ENCODE results near the gene PRAC1. TPM values are rescaled to one million over a fixed set of nuclear protein-coding genes. Genes with fewer than 3 reads are reported as not detected.

PRAC1 gene
- total and polyA plus RNA-seq, 2 of the 8 experiments (the other 6 are each of a cell fraction or from before 2014, with no cell fraction given): not detected

DNA sequence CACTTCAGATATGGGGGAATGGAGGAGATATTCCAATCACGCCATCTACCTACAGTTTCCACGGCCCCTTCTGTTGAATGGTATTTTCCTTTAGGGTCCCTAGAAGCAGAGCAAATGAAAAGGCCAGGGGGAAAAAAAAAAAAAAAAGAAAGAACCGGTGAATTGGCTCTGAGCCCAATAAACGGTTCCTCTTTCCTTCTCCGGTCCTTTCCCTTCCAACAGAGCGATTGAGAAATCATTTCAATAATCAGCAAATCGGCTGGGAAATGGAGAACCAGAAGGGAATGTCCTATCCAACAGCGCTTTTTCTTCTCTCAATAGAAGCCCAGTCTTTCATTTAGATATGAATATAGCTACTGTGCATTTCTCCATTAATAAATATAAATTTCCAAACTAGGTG, 33.0 kb upstream of the PRAC1 start:
- Histone ChIP-seq H3K27me3 (replicated peaks in 1 of 4; ENCODE audit: control insufficient read depth in 3 of 4, extremely low read depth in 1 of 4, insufficient read depth in 3 of 4, low read length in 3 of 4) (peaks cover 75 to 93% (median 89%) of the 10 kb centered on the region in 4 experiments), H3K4me1 (replicated peaks in 1 of 4; ENCODE audit: control insufficient read depth in 3 of 4, insufficient read depth in 4 of 4, low read length in 3 of 4) (peaks cover 0 to 7% (median 3%) of the 10 kb centered on the region in 4 experiments; a peak in 4 of 7 replicates), H3K18ac (ENCODE audit: extremely low read depth, low read length) (no peak overlapping the region), H3K14ac (ENCODE audit: insufficient read length) (no peak overlapping the region), H2BK20ac (ENCODE audit: low read length) (no peak overlapping the region), H3K79me2 (ENCODE audit: control insufficient read depth in 1 of 2, insufficient read depth in 2 of 2, low read length in 2 of 2) (no peaks in the 10 kb centered on the region), H3K79me1 (ENCODE audit: low read depth, low read length) (no peaks in the 10 kb centered on the region), H3K4me3 (ENCODE audit: extremely low read depth in 1 of 4, insufficient read depth in 2 of 4, low read depth in 3 of 4, low read length in 4 of 4) (peak overlapping the region in 1 of 4 experiments; percentile 28; a peak in 1 of 8 replicates), H3K56ac (replicated peaks; ENCODE audit: insufficient read length, low read depth, low read length) (no peak overlapping the region), H3K36me3 (ENCODE audit: control insufficient read depth in 2 of 4, insufficient read depth in 4 of 4, low read length in 3 of 4) (no peaks in the 10 kb centered on the region; a peak in 1 of 8 replicates), H3K23me2 (ENCODE audit: low read depth, low read length) (peaks cover 2% of the 10 kb centered on the region; the same call in 1 of the 2 replicates), H3K9ac (replicated peaks in 1 of 4; ENCODE audit: extremely low read depth in 1 of 4, low read depth in 3 of 4, low read length in 3 of 4) (no peak overlapping the region), H2BK15ac (ENCODE audit: low read length) (no peak overlapping the region), H4K20me1 (replicated peaks in 1 of 2; ENCODE audit: control insufficient read depth in 1 of 2, insufficient read depth in 2 of 2, low read length in 2 of 2) (peaks cover 18 to 33% of the 10 kb centered on the region in 2 experiments), H3K4me2 (ENCODE audit: insufficient read depth in 1 of 2, low read depth in 2 of 2, low read length in 2 of 2) (peak overlapping the region; percentile 8 to 53; a peak in 3 of 4 replicates), H2AFZ (ENCODE audit: low read length) (no peak overlapping the region), H2BK120ac (replicated peaks; ENCODE audit: low read depth, low read length) (no peak overlapping the region), H4K91ac (replicated peaks; ENCODE audit: insufficient read length, low read length) (no peak overlapping the region), H2BK12ac (ENCODE audit: low read depth, low read length) (no peak overlapping the region), H3K9me3 (ENCODE audit: insufficient read depth in 2 of 2, low read depth in 1 of 2, low read length in 1 of 2) (no peaks in the 10 kb centered on the region), H2BK5ac (ENCODE audit: low read depth, low read length) (no peak overlapping the region), H3K4ac (replicated peaks; ENCODE audit: insufficient read length, low read depth, low read length) (no peak overlapping the region), H4K8ac (ENCODE audit: extremely low read depth, insufficient read depth, low read length) (no peak overlapping the region), H2AK5ac (ENCODE audit: low read depth, low read length) (no peak overlapping the region), H3K27ac (ENCODE audit: low read depth, low read length) (no peak overlapping the region), H3K23ac (ENCODE audit: insufficient read length) (no peak overlapping the region), H4K5ac (ENCODE audit: insufficient read length, low read depth, low read length) (no peak overlapping the region)
- ChIA-PET CTCF (ENCODE audit: partially characterized antibody) (interaction anchor here (1.0 to 18.8 kb wide), 11 partner anchors 13 to 84 kb away, joined by 3 to 186 read pairs (median 4); no protein-coding TSS in a partner anchor), POLR2A (ENCODE audit: partially characterized antibody) (interaction anchor here (1.0 to 1.6 kb wide), 2 partner anchors 10 to 31 kb away, joined by 3 read pairs; no protein-coding TSS in a partner anchor)
- 41% methylated on average over 7 of the region's 8 CpGs; no CpG with 5 or more reads in 1 of the 2 experiments for WGBS, 2 experiments (ENCODE audit: extremely low coverage in 1 of 2, insufficient coverage in 1 of 2, insufficient read length in 1 of 2, insufficient replicate concordance in 2 of 2, low coverage in 1 of 2, low lambda C conversion rate in 2 of 2, missing lambda C conversion rate in 1 of 2)
- DNase-seq (ENCODE audit: low read depth in 1 of 2, low spot score in 2 of 2): no peak
- no peak for FAIRE-seq
- TF ChIP-seq TBP (IDR thresholded peaks at IDR 0.05; ENCODE audit: low read depth, low read length) (no peak), SP4 (IDR thresholded peaks at IDR 0.05; ENCODE audit: low read length) (no peak), SUZ12 (IDR thresholded peaks at IDR 0.05; ENCODE audit: low read length) (no peak), NRF1 (IDR thresholded peaks at IDR 0.05; ENCODE audit: low read depth, low read length) (no peak), SRF (IDR thresholded peaks at IDR 0.05; ENCODE audit: low read depth, low read length) (no peak), ASH2L (IDR thresholded peaks at IDR 0.05; ENCODE audit: low read length) (no peak), RFX5 (IDR thresholded peaks at IDR 0.05; ENCODE audit: borderline replicate concordance, low read depth, low read length) (no peak), CTCF (IDR thresholded peaks at IDR 0.05; ENCODE audit: control extremely low read depth in 1 of 3, insufficient read depth in 1 of 3, low read depth in 1 of 3, low read length in 3 of 3) (no peak), POLR2AphosphoS5 (IDR thresholded peaks at IDR 0.05; ENCODE audit: low read depth, low read length) (no peak)
- TF ChIP-seq, protein P1, sequence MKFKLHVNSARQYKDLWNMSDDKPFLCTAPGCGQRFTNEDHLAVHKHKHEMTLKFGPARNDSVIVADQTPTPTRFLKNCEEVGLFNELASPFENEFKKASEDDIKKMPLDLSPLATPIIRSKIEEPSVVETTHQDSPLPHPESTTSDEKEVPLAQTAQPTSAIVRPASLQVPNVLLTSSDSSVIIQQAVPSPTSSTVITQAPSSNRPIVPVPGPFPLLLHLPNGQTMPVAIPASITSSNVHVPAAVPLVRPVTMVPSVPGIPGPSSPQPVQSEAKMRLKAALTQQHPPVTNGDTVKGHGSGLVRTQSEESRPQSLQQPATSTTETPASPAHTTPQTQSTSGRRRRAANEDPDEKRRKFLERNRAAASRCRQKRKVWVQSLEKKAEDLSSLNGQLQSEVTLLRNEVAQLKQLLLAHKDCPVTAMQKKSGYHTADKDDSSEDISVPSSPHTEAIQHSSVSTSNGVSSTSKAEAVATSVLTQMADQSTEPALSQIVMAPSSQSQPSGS (IDR thresholded peaks at IDR 0.05; ENCODE audit: low read length): no peak
